A549 (cell line): Measurements from ENCODE around the gene ANKRD11.
"Not testable (repeated sequence)": the region's sequence is repeated elsewhere in the genome, so short reads cannot be mapped to it uniquely, and the experiment has no call there.

ENCODE experiments used
- CTCF ChIP-seq: fragments of >200 bp; sonication (Bioruptor Twin); formaldehyde crosslinking; IDR thresholded peaks from 3 replicates; pipeline ENCODE4 v1.5.1; 2016
- EP300 ChIP-seq, 2 experiments: fragments of >200 bp; sonication (Bioruptor Twin); formaldehyde crosslinking; IDR thresholded peaks; 2 replicates in 1 of 2; 3 replicates in 1 of 2; pipeline ENCODE4 v1.6.1; 2016 to 2017
- TF ChIP-seq, protein P1 (sequence below): IDR thresholded peaks from 2 replicates; pipeline ENCODE4 v1.6.1; 2012

- TF ChIP-seq, protein P1, sequence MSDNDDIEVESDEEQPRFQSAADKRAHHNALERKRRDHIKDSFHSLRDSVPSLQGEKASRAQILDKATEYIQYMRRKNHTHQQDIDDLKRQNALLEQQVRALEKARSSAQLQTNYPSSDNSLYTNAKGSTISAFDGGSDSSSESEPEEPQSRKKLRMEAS = not testable (repeated sequence)
- not testable (repeated sequence) for TF ChIP-seq EP300 (IDR thresholded peaks at IDR 0.05); CTCF
Observed at GRCh38 chr16:89329830-89330176, 160.6 kb downstream of the ANKRD11 start.
